Pancreas (tissue), 10 donors: ENCODE measurements around the gene RNF44. TPM values are rescaled to one million over a fixed set of nuclear protein-coding genes. Genes with fewer than 3 reads are reported as not detected.

Source experiments
- ATAC-seq, 4 donors: fragments of 200-7000 bp; cut with Tn5 transposase; one replicate each; pipeline versions ENCODE4 v1.8.0 to v1.9.1; 2020; ENCODE audit warnings: mild to moderate bottlenecking in 4 of 4, moderate library complexity in 4 of 4
- DNase-seq, 6 donors: peaks; one replicate each; pipeline ENCODE4 v3.0.0-alpha.2; 2020
- FAIRE-seq: peaks from 2 replicates; lab custom pipeline; 2012; peaks lifted over from hg19 to GRCh38; lab: Jason Lieb, UNC
- H3K27ac ChIP-seq, 4 donors: fragments of 200-600 bp; sonication (generic); 1 replicate in 3 of 4; 2 replicates in 1 of 4; pipeline versions ENCODE4 v1.5.0 to v1.8.0; 2020
- H3K27me3 ChIP-seq, 4 donors: fragments of 200-600 bp; one replicate each; pipeline ENCODE4 v1.8.0; 2021
- H3K36me3 ChIP-seq, 3 donors: fragments of 200-600 bp; sonication (generic) in 1 of 3; one replicate each; pipeline versions ENCODE4 v1.5.0 to v1.8.0; 2020 to 2021
- H3K4me1 ChIP-seq, 3 donors: fragments of 200-600 bp; one replicate each; pipeline ENCODE4 v1.8.0; 2021
- H3K4me3 ChIP-seq, 4 donors: fragments of 200-600 bp; sonication (generic) in 2 of 4; one replicate each; pipeline versions ENCODE4 v1.5.0 to v1.8.0; 2020 to 2021
- H3K9me3 ChIP-seq, 4 donors: fragments of 200-600 bp; one replicate each; pipeline ENCODE4 v1.8.0; 2021
- CTCF ChIP-seq, 4 donors: fragments of 200-600 bp; sonication (generic) in 3 of 4; IDR thresholded peaks; one replicate each; pipeline versions ENCODE4 v1.5.0 to v1.8.0; 2021; ENCODE audit warnings: antibody characterized with exemption in 4 of 4
- WGBS, 2 donors: extraction: QIAGEN DNeasy Blood & Tissue Kit; methylation state at CpG; one replicate each; pipeline ENCODE4 v1.1.7; 2013; 5-methylcytosine and 5-hydroxymethylcytosine counted together
- intact Hi-C, 3 donors: fragments of 100-400 bp; cut with DNase I; formaldehyde crosslinking; loops; one replicate each; pipeline versions ENCODE4 v1.11.1 to v1.14.2; 2022
- polyA plus RNA-seq, 2 donors: library from polyadenylated mRNA; stranded (reverse); fragments of 200-250 nt; gene quantifications; one replicate each; pipeline ENCODE4 v1.2.3, GENCODE V29; 2013
- total RNA-seq, 6 donors: library from RNA; stranded (reverse); fragmentation: NEBNext Ultra II Directional in 4 of 6; extraction: Animal tissue kit (Norgen Biotek cat#: 25700) in 4 of 6; gene quantifications; one replicate each; pipeline versions ENCODE4 v1.2.1 to v1.2.4, GENCODE V29; 2021 to 2023
- donor health status: healthy with polysubstance abuse.
- donor health status: DM: no; HTN: no; CAD: no; lungs with moderate emphysema.
- donor health status: DM: no; HTN: no; CAD: no.
- donor health status: control.
- donor health status: control.
- donor health status: Bipolar disorder and iron deficiency.
- donor health status: DM: yes; HTN: yes; CAD: no.
- donor health status: DM: no; HTN: no; CAD: no.
- donor health status: DM: no; HTN: no; CAD: no.
- donor health status: DM: yes; HTN: yes; CAD: no.

RNF44 gene
- total and polyA plus RNA-seq, 8 donors, result 13.8 to 36.6 (median 18.5) TPM

DNA sequence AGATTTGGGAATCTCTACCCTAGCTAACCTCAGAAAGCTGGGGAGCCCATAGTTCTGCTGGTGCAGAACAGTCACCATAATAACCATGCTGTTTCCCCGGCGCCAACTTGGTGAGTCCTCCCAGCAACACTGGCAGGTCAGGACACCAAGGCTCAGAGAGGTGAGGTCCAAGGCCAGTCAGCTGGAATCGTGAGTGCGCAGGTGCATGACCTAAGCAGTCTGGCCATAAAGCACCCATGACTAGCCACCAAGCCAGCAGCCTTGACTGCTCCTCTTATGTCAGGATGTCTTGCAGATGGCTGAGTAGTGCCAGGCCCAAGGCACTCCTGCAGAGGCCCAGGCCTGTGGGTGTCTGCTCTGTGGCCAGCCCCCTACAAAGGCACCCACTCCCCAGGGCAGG lies 2.6 kb downstream of the RNF44 start:
- Histone ChIP-seq H3K27me3 (no peaks in the 10 kb centered on the region), H3K4me3 (peak overlapping the region in 1 of 4 donors; percentile 92), H3K9me3 (no peaks in the 10 kb centered on the region), H3K27ac (peak overlapping the region; percentile 37 to 97 (median 94)), H3K36me3 (peaks cover 2 to 19% (median 7%) of the 10 kb centered on the region in 3 donors), H3K4me1 (peaks cover 22 to 35% (median 24%) of the 10 kb centered on the region in 3 donors)
- TF ChIP-seq CTCF (IDR thresholded peaks at IDR 0.05), result no peak
- intact Hi-C loops, result no loop called here
- peak in 1 of 6 donors; percentile 65 for DNase-seq
- FAIRE-seq, result no peak
- no peak for ATAC-seq
- WGBS, 2 donors, result 30 to 35% methylated on average over 4 of the region's 4 CpGs

- peaks cover 22 to 35% (median 24%) of the 10 kb centered on the region in 3 donors for H3K4me1 ChIP-seq
- H3K9me3 ChIP-seq, result no peaks in the 10 kb centered on the region
- DNase-seq (peak in 5 of 6 donors; percentile 70 to 81 (median 74)), ATAC-seq (peak in 2 of 4 donors; percentile 10 to 19), FAIRE-seq (no peak)
- H3K4me3 ChIP-seq, result peak overlapping the region in 1 of 4 donors; percentile 7
- H3K36me3 ChIP-seq, result peaks cover 8 to 25% (median 11%) of the 10 kb centered on the region in 3 donors
- intact Hi-C loops, result no loop called here
- no peak for TF ChIP-seq CTCF (IDR thresholded peaks at IDR 0.05)
- H3K27me3 ChIP-seq, result no peaks in the 10 kb centered on the region
- H3K27ac ChIP-seq, result peak overlapping the region; percentile 37 to 97 (median 94)
- 1 to 4% methylated on average over 10 of the region's 10 CpGs for WGBS, 2 donors
Observed at GRCh38 chr5:176533894-176534611, 3.1 kb downstream of the RNF44 start.

DNA sequence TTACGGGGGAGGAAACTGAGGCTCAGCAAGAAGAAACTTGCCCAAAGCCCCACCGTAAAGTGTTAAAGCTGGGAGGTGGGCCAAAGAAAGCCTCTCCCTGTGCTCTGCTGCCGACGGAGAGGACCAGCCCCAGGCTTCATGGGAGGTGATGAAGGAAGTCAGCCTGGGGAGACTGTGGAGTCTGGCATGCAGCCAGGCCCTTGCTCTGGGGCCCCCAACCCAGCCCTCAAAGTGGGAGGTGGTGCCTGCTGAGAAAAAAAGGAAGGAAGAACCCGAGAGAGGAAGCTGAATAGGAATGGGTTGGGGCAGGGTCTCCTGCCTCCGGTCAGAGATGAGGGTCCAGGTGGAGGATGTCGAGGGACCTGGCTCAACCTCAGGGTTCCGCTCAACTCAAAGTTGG lies 3.8 kb downstream of the RNF44 start:
- Histone ChIP-seq H3K27ac (peak overlapping the region; percentile 37 to 97 (median 94)), H3K9me3 (no peaks in the 10 kb centered on the region), H3K4me3 (peak overlapping the region in 1 of 4 donors; percentile 7), H3K36me3 (peaks cover 11 to 32% (median 15%) of the 10 kb centered on the region in 3 donors), H3K4me1 (peaks cover 20 to 31% (median 22%) of the 10 kb centered on the region in 3 donors), H3K27me3 (no peaks in the 10 kb centered on the region)
- DNase-seq, result peak in 1 of 6 donors; percentile 74
- no peak for ATAC-seq
- 55 to 58% methylated on average over 8 of the region's 8 CpGs for WGBS, 2 donors
- intact Hi-C loops, result no loop called here
- no peak for TF ChIP-seq CTCF (IDR thresholded peaks at IDR 0.05)
- no peak for FAIRE-seq

GRCh38 chr5:176532795-176533194 lies 4.4 kb downstream of the RNF44 start:
- intact Hi-C loops, result no loop called here
- WGBS, 2 donors, result 91 to 94% methylated on average over 9 of the region's 9 CpGs
- TF ChIP-seq CTCF (IDR thresholded peaks at IDR 0.05), result no peak
- H3K9me3 ChIP-seq, result no peaks in the 10 kb centered on the region
- no peak for ATAC-seq
- peaks cover 20 to 28% (median 22%) of the 10 kb centered on the region in 3 donors for H3K4me1 ChIP-seq
- DNase-seq, result peak in 1 of 6 donors; percentile 75
- peaks cover 11 to 38% (median 16%) of the 10 kb centered on the region in 3 donors for H3K36me3 ChIP-seq
- H3K4me3 ChIP-seq, result no peak overlapping the region
- H3K27me3 ChIP-seq, result no peaks in the 10 kb centered on the region
- FAIRE-seq, result no peak
- peak overlapping the region in 3 of 4 donors; percentile 93 to 97 (median 95) for H3K27ac ChIP-seq
